HL-60 (cell line): ENCODE results near the gene TRIOBP.

Experiments used
- POLR2AphosphoS5 ChIP-seq: IDR thresholded peaks from 2 replicates; pipeline ENCODE4 v1.6.1; 2012; ENCODE audit warnings: low read depth
- TF ChIP-seq, protein P1 (sequence below): IDR thresholded peaks from one replicate; pipeline ENCODE4 v1.5.1; 2011; ENCODE audit warnings: low read length, control low read depth, inconsistent platforms; ENCODE audit not compliant: insufficient read depth
- TF ChIP-seq, protein P2 (sequence below): IDR thresholded peaks from 2 replicates; pipeline ENCODE4 v1.6.1; 2012; ENCODE audit warnings: low read depth; ENCODE audit not compliant: insufficient replicate concordance

DNA sequence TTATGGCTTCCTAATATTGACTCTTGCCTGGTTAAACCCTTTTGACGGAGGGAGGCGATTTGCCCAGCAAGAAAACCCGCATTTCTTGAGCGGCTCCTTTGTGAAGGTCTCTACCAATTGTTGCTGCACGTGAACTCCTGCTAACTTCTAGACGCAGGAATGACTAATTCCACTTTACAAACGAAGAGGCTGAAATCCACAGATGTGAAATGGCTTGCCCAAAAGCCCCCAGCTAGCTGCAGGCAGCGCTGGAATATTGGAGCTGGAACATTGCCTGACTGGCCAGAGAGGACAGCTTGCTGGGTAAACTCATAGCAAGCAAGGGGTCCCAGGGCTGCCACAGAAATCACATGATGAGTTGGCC lies 111.4 kb downstream of the TRIOBP start:
- TF ChIP-seq, protein P1, sequence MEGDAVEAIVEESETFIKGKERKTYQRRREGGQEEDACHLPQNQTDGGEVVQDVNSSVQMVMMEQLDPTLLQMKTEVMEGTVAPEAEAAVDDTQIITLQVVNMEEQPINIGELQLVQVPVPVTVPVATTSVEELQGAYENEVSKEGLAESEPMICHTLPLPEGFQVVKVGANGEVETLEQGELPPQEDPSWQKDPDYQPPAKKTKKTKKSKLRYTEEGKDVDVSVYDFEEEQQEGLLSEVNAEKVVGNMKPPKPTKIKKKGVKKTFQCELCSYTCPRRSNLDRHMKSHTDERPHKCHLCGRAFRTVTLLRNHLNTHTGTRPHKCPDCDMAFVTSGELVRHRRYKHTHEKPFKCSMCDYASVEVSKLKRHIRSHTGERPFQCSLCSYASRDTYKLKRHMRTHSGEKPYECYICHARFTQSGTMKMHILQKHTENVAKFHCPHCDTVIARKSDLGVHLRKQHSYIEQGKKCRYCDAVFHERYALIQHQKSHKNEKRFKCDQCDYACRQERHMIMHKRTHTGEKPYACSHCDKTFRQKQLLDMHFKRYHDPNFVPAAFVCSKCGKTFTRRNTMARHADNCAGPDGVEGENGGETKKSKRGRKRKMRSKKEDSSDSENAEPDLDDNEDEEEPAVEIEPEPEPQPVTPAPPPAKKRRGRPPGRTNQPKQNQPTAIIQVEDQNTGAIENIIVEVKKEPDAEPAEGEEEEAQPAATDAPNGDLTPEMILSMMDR, result no peak
- no peak for TF ChIP-seq POLR2AphosphoS5
- TF ChIP-seq, protein P2, sequence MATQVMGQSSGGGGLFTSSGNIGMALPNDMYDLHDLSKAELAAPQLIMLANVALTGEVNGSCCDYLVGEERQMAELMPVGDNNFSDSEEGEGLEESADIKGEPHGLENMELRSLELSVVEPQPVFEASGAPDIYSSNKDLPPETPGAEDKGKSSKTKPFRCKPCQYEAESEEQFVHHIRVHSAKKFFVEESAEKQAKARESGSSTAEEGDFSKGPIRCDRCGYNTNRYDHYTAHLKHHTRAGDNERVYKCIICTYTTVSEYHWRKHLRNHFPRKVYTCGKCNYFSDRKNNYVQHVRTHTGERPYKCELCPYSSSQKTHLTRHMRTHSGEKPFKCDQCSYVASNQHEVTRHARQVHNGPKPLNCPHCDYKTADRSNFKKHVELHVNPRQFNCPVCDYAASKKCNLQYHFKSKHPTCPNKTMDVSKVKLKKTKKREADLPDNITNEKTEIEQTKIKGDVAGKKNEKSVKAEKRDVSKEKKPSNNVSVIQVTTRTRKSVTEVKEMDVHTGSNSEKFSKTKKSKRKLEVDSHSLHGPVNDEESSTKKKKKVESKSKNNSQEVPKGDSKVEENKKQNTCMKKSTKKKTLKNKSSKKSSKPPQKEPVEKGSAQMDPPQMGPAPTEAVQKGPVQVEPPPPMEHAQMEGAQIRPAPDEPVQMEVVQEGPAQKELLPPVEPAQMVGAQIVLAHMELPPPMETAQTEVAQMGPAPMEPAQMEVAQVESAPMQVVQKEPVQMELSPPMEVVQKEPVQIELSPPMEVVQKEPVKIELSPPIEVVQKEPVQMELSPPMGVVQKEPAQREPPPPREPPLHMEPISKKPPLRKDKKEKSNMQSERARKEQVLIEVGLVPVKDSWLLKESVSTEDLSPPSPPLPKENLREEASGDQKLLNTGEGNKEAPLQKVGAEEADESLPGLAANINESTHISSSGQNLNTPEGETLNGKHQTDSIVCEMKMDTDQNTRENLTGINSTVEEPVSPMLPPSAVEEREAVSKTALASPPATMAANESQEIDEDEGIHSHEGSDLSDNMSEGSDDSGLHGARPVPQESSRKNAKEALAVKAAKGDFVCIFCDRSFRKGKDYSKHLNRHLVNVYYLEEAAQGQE, result no peak
